Aorta (tissue), 5 donors: Measurements from ENCODE around the gene MED7. TPM values are rescaled to one million over a fixed set of nuclear protein-coding genes. Genes with fewer than 3 reads are reported as not detected.

Experiments
- ATAC-seq: fragments of 200-7000 bp; cut with Tn5 transposase; one replicate; pipeline ENCODE4 v1.9.1; 2022; ENCODE audit warnings: moderate library complexity; ENCODE audit not compliant: low FRiP score
- DNase-seq, 2 donors: peaks; one replicate each; pipeline ENCODE4 v3.0.0-alpha.2; 2020
- H3K27ac ChIP-seq, 2 donors: one replicate each; pipeline ENCODE4 v1.5.1; 2013; ENCODE audit warnings: low read length in 2 of 2, mild to moderate bottlenecking in 2 of 2, moderate library complexity in 2 of 2, control low read depth in 1 of 2, inconsistent platforms in 1 of 2, low read depth in 1 of 2
- H3K27me3 ChIP-seq, 2 donors: one replicate each; pipeline ENCODE4 v1.6.1; 2013; ENCODE audit warnings: control low read depth in 1 of 2, low read length in 1 of 2, mild to moderate bottlenecking in 1 of 2, moderate library complexity in 1 of 2; ENCODE audit not compliant: insufficient read depth in 2 of 2, control insufficient read depth in 1 of 2
- H3K36me3 ChIP-seq, 2 donors: one replicate each; pipeline ENCODE4 v1.6.1; 2013; ENCODE audit warnings: control low read depth in 1 of 2, low read length in 1 of 2, mild to moderate bottlenecking in 1 of 2; ENCODE audit not compliant: insufficient read depth in 2 of 2, control insufficient read depth in 1 of 2
- H3K4me1 ChIP-seq, 2 donors: one replicate each; pipeline ENCODE4 v1.6.1; 2013; ENCODE audit warnings: low read length in 2 of 2, control low read depth in 1 of 2, mild to moderate bottlenecking in 1 of 2, moderate library complexity in 1 of 2; ENCODE audit not compliant: insufficient read depth in 2 of 2, control insufficient read depth in 1 of 2
- H3K4me3 ChIP-seq, 2 donors: one replicate each; pipeline ENCODE4 v1.5.1; 2013; ENCODE audit warnings: low read length in 2 of 2, control low read depth in 1 of 2, mild to moderate bottlenecking in 1 of 2
- H3K9me3 ChIP-seq: one replicate; pipeline ENCODE4 v1.6.1; 2013; ENCODE audit warnings: mild to moderate bottlenecking, low read length; ENCODE audit not compliant: control insufficient read depth
- WGBS, 2 donors: extraction: QIAGEN DNeasy Blood & Tissue Kit; methylation state at CpG; one replicate each; pipeline ENCODE4 v1.1.7; 2013; 5-methylcytosine and 5-hydroxymethylcytosine counted together
- intact Hi-C, 2 donors: fragments of 100-400 bp; cut with DNase I; formaldehyde crosslinking; loops; one replicate each; pipeline versions ENCODE4 v1.14.2 to v1.15.0; 2022
- polyA plus RNA-seq, 2 donors: library from polyadenylated mRNA; stranded (reverse); fragments of 200-250 nt; gene quantifications; one replicate each; pipeline ENCODE4 v1.2.3, GENCODE V29; 2013
- total RNA-seq, 2 donors: library from RNA; stranded (reverse); fragmentation: NEBNext Ultra II Directional; extraction: Animal tissue kit (Norgen Biotek cat#: 25700); gene quantifications; one replicate each; pipeline ENCODE4 v1.2.1, GENCODE V29; 2021
- donor health status: healthy with polysubstance abuse.
- donor health status: Bipolar disorder and iron deficiency.
- donor health status: DM: no; HTN: no; CAD: no.
- donor health status: DM: no; HTN: no; CAD: no.
- donor health status: DM: yes; HTN: yes; CAD: no.

MED7 gene
- total and polyA plus RNA-seq, 4 donors: 10.5 to 14.7 (median 12.7) TPM

- Histone ChIP-seq H3K27ac (no peak overlapping the region), H3K27me3 (no peaks in the 10 kb centered on the region), H3K36me3 (no peaks in the 10 kb centered on the region), H3K4me1 (no peaks in the 10 kb centered on the region), H3K4me3 (no peak overlapping the region), H3K9me3 (no peaks in the 10 kb centered on the region)
- DNase-seq (no peak), ATAC-seq (no peak)
- intact Hi-C loops: no loop called here
- WGBS, 2 donors: 91% methylated on average over 14 of the region's 14 CpGs
These were observed 23.0 kb upstream of the MED7 start for GRCh38 chr5:157165668-157166067.

- ATAC-seq (no peak), DNase-seq (no peak)
- H3K27me3 ChIP-seq: no peaks in the 10 kb centered on the region
- no peaks in the 10 kb centered on the region for H3K4me1 ChIP-seq
- H3K27ac ChIP-seq: no peak overlapping the region
- no peaks in the 10 kb centered on the region for H3K9me3 ChIP-seq
- intact Hi-C loops: no loop called here
- H3K36me3 ChIP-seq: no peaks in the 10 kb centered on the region
- 94% methylated on average over 4 of the region's 4 CpGs for WGBS, 2 donors
- H3K4me3 ChIP-seq: no peak overlapping the region
These were observed 22.6 kb upstream of the MED7 start for GRCh38 chr5:157165261-157165660.

- intact Hi-C loops: no loop called here
- Histone ChIP-seq H3K9me3 (no peaks in the 10 kb centered on the region), H3K27me3 (no peaks in the 10 kb centered on the region), H3K4me1 (no peaks in the 10 kb centered on the region), H3K36me3 (no peaks in the 10 kb centered on the region), H3K27ac (no peak overlapping the region), H3K4me3 (no peak overlapping the region)
- DNase-seq (no peak), ATAC-seq (no peak)
- 87 to 89% methylated on average over 5 of the region's 5 CpGs for WGBS, 2 donors
These were observed 21.9 kb upstream of the MED7 start for GRCh38 chr5:157164521-157164920.

GRCh38 chr5:157162919-157163510 is 20.4 kb upstream of the MED7 start:
- intact Hi-C loops: no loop called here
- Histone ChIP-seq H3K9me3 (no peaks in the 10 kb centered on the region), H3K4me3 (no peak overlapping the region), H3K27me3 (no peaks in the 10 kb centered on the region), H3K36me3 (no peaks in the 10 kb centered on the region), H3K4me1 (no peaks in the 10 kb centered on the region), H3K27ac (no peak overlapping the region)
- DNase-seq (no peak), ATAC-seq (no peak)
- WGBS, 2 donors: 93 to 96% methylated on average over 12 of the region's 12 CpGs

- Histone ChIP-seq H3K36me3 (no peaks in the 10 kb centered on the region), H3K4me3 (no peak overlapping the region), H3K27ac (no peak overlapping the region), H3K4me1 (no peaks in the 10 kb centered on the region), H3K9me3 (no peaks in the 10 kb centered on the region), H3K27me3 (no peaks in the 10 kb centered on the region)
- intact Hi-C loops: no loop called here
- ATAC-seq (no peak), DNase-seq (no peak)
- WGBS, 2 donors: 82 to 86% methylated on average over 6 of the region's 6 CpGs
These were observed 19.3 kb upstream of the MED7 start for GRCh38 chr5:157161996-157162395.

- intact Hi-C loops: no loop called here
- H3K4me1 ChIP-seq: no peaks in the 10 kb centered on the region
- H3K27ac ChIP-seq: no peak overlapping the region
- no peaks in the 10 kb centered on the region for H3K36me3 ChIP-seq
- no peak for DNase-seq
- no peak overlapping the region for H3K4me3 ChIP-seq
- 89 to 97% methylated on average over 4 of the region's 4 CpGs for WGBS, 2 donors
- no peaks in the 10 kb centered on the region for H3K9me3 ChIP-seq
- no peak for ATAC-seq
- H3K27me3 ChIP-seq: no peaks in the 10 kb centered on the region
These were observed 17.3 kb upstream of the MED7 start for GRCh38 chr5:157160001-157160400.

- Histone ChIP-seq H3K36me3 (no peaks in the 10 kb centered on the region), H3K27ac (no peak overlapping the region), H3K4me1 (no peaks in the 10 kb centered on the region), H3K4me3 (no peak overlapping the region), H3K9me3 (no peaks in the 10 kb centered on the region), H3K27me3 (no peaks in the 10 kb centered on the region)
- intact Hi-C loops: no loop called here
- WGBS, 2 donors: 87 to 93% methylated on average over 6 of the region's 6 CpGs
- no peak for DNase-seq
- ATAC-seq: no peak
These were observed 16.6 kb upstream of the MED7 start for GRCh38 chr5:157159209-157159751.

- ATAC-seq (no peak), DNase-seq (no peak)
- H3K4me1 ChIP-seq: no peaks in the 10 kb centered on the region
- 22 to 31% methylated on average over 1 of the region's 1 CpG for WGBS, 2 donors
- no peaks in the 10 kb centered on the region for H3K36me3 ChIP-seq
- no peak overlapping the region for H3K4me3 ChIP-seq
- intact Hi-C loops: no loop called here
- H3K9me3 ChIP-seq: no peaks in the 10 kb centered on the region
- no peaks in the 10 kb centered on the region for H3K27me3 ChIP-seq
- no peak overlapping the region for H3K27ac ChIP-seq
These were observed 14.7 kb upstream of the MED7 start for GRCh38 chr5:157157293-157157891.

GRCh38 chr5:157155297-157155696 is 12.6 kb upstream of the MED7 start:
- H3K4me1 ChIP-seq: no peaks in the 10 kb centered on the region
- intact Hi-C loops: no loop called here
- no peaks in the 10 kb centered on the region for H3K36me3 ChIP-seq
- no peak overlapping the region for H3K27ac ChIP-seq
- DNase-seq: no peak
- no peak for ATAC-seq
- H3K27me3 ChIP-seq: no peaks in the 10 kb centered on the region
- 66 to 83% methylated on average over 3 of the region's 3 CpGs for WGBS, 2 donors
- no peaks in the 10 kb centered on the region for H3K9me3 ChIP-seq
- H3K4me3 ChIP-seq: no peak overlapping the region
